Tibial nerve (tissue), 3 donors: ENCODE data around the gene ATP12A.

Experiments used
- CTCF ChIP-seq, 5 experiments: fragments of 200-600 bp in 3 of 5; fragments of 450-650 bp in 2 of 5; sonication (generic) in 3 of 5; IDR thresholded peaks; one replicate each; pipeline ENCODE4 v1.5.1; 2016 to 2019; ENCODE audit warnings: antibody characterized with exemption in 5 of 5, mild to moderate bottlenecking in 3 of 5, moderate library complexity in 2 of 5
- POLR2A ChIP-seq, 2 donors: fragments of 450-650 bp; IDR thresholded peaks; one replicate each; pipeline ENCODE4 v1.6.1; 2017; ENCODE audit warnings: antibody characterized with exemption in 2 of 2, mild to moderate bottlenecking in 2 of 2, moderate library complexity in 2 of 2

- TF ChIP-seq CTCF (IDR thresholded peaks at IDR 0.05), result no peak
- TF ChIP-seq POLR2A (IDR thresholded peaks at IDR 0.05), result no peak
Observed at GRCh38 chr13:24680921-24681604, 855 bp downstream of the ATP12A start.
